ENCODE measurements around the gene SIK3. TPM values are rescaled to one million over a fixed set of nuclear protein-coding genes. Genes with fewer than 3 reads are reported as not detected.
"Not testable (repeated sequence)": the region's sequence is repeated elsewhere in the genome, so short reads cannot be mapped to it uniquely, and the experiment has no call there.

Gene SIK3
- total RNA-seq, 1 donor from 2014 or later, result 28.7 TPM

GRCh38 chr11:116849060-116849459, 249.2 kb downstream of the SIK3 start:
- intact Hi-C loops (cut with DNase I), result no loop called here
- ATAC-seq (no peak), DNase-seq (ENCODE audit: missing footprints) (no peak)

GRCh38 chr11:116847612-116848011, 250.6 kb downstream of the SIK3 start:
- DNase-seq (ENCODE audit: missing footprints) (no peak), ATAC-seq (no peak)
- intact Hi-C loops (cut with DNase I), result no loop called here

- ATAC-seq, result no peak
- DNase-seq (ENCODE audit: missing footprints), result no peak
- intact Hi-C loops (cut with DNase I), result no loop called here
These were observed 253.5 kb downstream of the SIK3 start for GRCh38 chr11:116844722-116845121.

- ATAC-seq, result no peak
- DNase-seq (ENCODE audit: missing footprints), result no peak
These were observed 254.6 kb downstream of the SIK3 start for GRCh38 chr11:116843661-116844060.

GRCh38 chr11:116842909-116843308, 255.3 kb downstream of the SIK3 start:
- DNase-seq (ENCODE audit: missing footprints), result no peak
- ATAC-seq, result no peak
- intact Hi-C loops (cut with DNase I), result no loop called here

More at GRCh38 chr11:116843661-116844060, 254.6 kb downstream of the SIK3 start:
- intact Hi-C loops (cut with DNase I), result no loop called here

GRCh38 chr11:116842117-116842516, 256.1 kb downstream of the SIK3 start:
- DNase-seq (ENCODE audit: missing footprints) (no peak), ATAC-seq (no peak)
- intact Hi-C loops (cut with DNase I), result no loop called here

GRCh38 chr11:116840746-116841296, 257.4 kb downstream of the SIK3 start:
- ATAC-seq (no peak), DNase-seq (ENCODE audit: missing footprints) (no peak)
- intact Hi-C loops (cut with DNase I), result no loop called here

GRCh38 chr11:116840224-116840745, 257.9 kb downstream of the SIK3 start:
- ATAC-seq, result peak; percentile 11
- intact Hi-C loops (cut with DNase I), result no loop called here
- no peak for DNase-seq (ENCODE audit: missing footprints)

GRCh38 chr11:116838321-116839084, 259.7 kb downstream of the SIK3 start:
- no peak for ATAC-seq
- DNase-seq (ENCODE audit: missing footprints), result no peak
- intact Hi-C loops (cut with DNase I), result no loop called here

GRCh38 chr11:116837231-116838091, 260.8 kb downstream of the SIK3 start, which contains the start of gene APOA1:
APOA1 (minus strand) TSS chr11:116837622; CDS start chr11:116837387, 235 bp downstream.
- no peak for DNase-seq (ENCODE audit: missing footprints)
- intact Hi-C loops (cut with DNase I), result no loop called here
- no peak for ATAC-seq

GRCh38 chr11:116836632-116836991, 261.6 kb downstream of the SIK3 start:
- no peak for DNase-seq (ENCODE audit: missing footprints)
- no peak for ATAC-seq
- intact Hi-C loops (cut with DNase I), result no loop called here

- peak; percentile 87 for ATAC-seq
- intact Hi-C loops (cut with DNase I), result loop anchor here (2.0 kb wide), 1 partner anchor 47 kb away; the partner anchor contains the start of gene ZPR1
- DNase-seq (ENCODE audit: missing footprints), result peak; percentile 95
These were observed 262.2 kb downstream of the SIK3 start for GRCh38 chr11:116835791-116836631.

- DNase-seq (ENCODE audit: missing footprints) (no peak), ATAC-seq (no peak)
- intact Hi-C loops (cut with DNase I), result loop anchor here (2.0 kb wide), 1 partner anchor 46 kb away; the partner anchor contains the start of gene ZPR1
These were observed 263.0 kb downstream of the SIK3 start for GRCh38 chr11:116835042-116835772.

GRCh38 chr11:116834535-116835041, 263.6 kb downstream of the SIK3 start:
- intact Hi-C loops (cut with DNase I), result loop anchor here (2.0 kb wide), 1 partner anchor 46 kb away; the partner anchor contains the start of gene ZPR1
- not testable (repeated sequence) for ATAC-seq; DNase-seq (ENCODE audit: missing footprints)

GRCh38 chr11:116833816-116834534, 264.3 kb downstream of the SIK3 start:
- intact Hi-C loops (cut with DNase I), result loop anchor here (2.0 kb wide), 1 partner anchor 45 kb away; the partner anchor contains the start of gene ZPR1
- DNase-seq (ENCODE audit: missing footprints) (no peak), ATAC-seq (no peak)

GRCh38 chr11:116833491-116833815, 264.8 kb downstream of the SIK3 start:
- intact Hi-C loops (cut with DNase I), result no loop called here
- DNase-seq (ENCODE audit: missing footprints) (no peak), ATAC-seq (no peak)

Data from Right ventricle myocardium inferior (tissue), 1 donor.